ENCODE results near the gene CNTD1.

DNA sequence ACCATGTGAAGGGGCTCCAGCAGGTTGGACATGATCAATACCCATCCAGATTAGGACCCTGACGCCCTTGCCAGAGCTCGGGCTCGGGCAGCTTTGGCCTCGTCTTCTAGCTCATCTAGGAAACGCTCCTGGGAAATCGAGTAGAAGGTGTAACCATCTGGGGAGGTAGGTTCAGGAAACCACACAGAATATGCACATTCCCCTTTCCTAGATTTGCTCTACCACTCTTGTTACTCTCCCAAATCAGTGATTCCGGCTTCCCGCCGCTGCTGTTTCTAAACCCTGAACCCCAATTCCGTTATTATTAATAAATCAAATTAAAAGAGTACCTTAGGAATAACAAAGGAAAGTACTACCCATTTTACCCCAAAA lies 664 bp upstream of the CNTD1 start:
- TF ChIP-seq SP1 (CRISPR knock-in tag; conservative IDR thresholded peaks at IDR 0.05) (no peak), ETV6 (CRISPR knock-in tag; IDR thresholded peaks at IDR 0.05) (no peak), TCF7 (CRISPR knock-in tag; IDR thresholded peaks at IDR 0.05; ENCODE audit: low read depth) (no peak), MYBL2 (CRISPR knock-in tag; IDR thresholded peaks at IDR 0.05) (no peak)
- TF ChIP-seq, protein P1, sequence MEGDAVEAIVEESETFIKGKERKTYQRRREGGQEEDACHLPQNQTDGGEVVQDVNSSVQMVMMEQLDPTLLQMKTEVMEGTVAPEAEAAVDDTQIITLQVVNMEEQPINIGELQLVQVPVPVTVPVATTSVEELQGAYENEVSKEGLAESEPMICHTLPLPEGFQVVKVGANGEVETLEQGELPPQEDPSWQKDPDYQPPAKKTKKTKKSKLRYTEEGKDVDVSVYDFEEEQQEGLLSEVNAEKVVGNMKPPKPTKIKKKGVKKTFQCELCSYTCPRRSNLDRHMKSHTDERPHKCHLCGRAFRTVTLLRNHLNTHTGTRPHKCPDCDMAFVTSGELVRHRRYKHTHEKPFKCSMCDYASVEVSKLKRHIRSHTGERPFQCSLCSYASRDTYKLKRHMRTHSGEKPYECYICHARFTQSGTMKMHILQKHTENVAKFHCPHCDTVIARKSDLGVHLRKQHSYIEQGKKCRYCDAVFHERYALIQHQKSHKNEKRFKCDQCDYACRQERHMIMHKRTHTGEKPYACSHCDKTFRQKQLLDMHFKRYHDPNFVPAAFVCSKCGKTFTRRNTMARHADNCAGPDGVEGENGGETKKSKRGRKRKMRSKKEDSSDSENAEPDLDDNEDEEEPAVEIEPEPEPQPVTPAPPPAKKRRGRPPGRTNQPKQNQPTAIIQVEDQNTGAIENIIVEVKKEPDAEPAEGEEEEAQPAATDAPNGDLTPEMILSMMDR (IDR thresholded peaks at IDR 0.05) = no peak
- TF ChIP-seq, protein P2, sequence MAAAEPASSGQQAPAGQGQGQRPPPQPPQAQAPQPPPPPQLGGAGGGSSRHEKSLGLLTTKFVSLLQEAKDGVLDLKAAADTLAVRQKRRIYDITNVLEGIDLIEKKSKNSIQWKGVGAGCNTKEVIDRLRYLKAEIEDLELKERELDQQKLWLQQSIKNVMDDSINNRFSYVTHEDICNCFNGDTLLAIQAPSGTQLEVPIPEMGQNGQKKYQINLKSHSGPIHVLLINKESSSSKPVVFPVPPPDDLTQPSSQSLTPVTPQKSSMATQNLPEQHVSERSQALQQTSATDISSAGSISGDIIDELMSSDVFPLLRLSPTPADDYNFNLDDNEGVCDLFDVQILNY (CRISPR knock-in tag; IDR thresholded peaks at IDR 0.05) = no peak
- TF ChIP-seq, protein P3, sequence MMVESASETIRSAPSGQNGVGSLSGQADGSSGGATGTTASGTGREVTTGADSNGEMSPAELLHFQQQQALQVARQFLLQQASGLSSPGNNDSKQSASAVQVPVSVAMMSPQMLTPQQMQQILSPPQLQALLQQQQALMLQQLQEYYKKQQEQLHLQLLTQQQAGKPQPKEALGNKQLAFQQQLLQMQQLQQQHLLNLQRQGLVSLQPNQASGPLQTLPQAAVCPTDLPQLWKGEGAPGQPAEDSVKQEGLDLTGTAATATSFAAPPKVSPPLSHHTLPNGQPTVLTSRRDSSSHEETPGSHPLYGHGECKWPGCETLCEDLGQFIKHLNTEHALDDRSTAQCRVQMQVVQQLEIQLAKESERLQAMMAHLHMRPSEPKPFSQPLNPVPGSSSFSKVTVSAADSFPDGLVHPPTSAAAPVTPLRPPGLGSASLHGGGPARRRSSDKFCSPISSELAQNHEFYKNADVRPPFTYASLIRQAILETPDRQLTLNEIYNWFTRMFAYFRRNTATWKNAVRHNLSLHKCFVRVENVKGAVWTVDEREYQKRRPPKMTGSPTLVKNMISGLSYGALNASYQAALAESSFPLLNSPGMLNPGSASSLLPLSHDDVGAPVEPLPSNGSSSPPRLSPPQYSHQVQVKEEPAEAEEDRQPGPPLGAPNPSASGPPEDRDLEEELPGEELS (CRISPR knock-in tag; IDR thresholded peaks at IDR 0.05) = no peak

Measured in WTC11 (cell line).